HEK293T (cell line): ENCODE data around the gene RNU6-9.
"Not testable (repeated sequence)": the region's sequence is repeated elsewhere in the genome, so short reads cannot be mapped to it uniquely, and the experiment has no call there.

ENCODE experiments used
- BHLHE40 ChIP-seq: fragments of 450-650 bp; IDR thresholded peaks from 2 replicates; pipeline ENCODE4 v1.6.1; 2016; ENCODE audit warnings: mild to moderate bottlenecking, moderate library complexity, borderline replicate concordance
- CTBP1 ChIP-seq: fragments of 450-650 bp; IDR thresholded peaks from 2 replicates; pipeline ENCODE4 v1.6.1; 2016; ENCODE audit warnings: borderline replicate concordance

- TF ChIP-seq CTBP1, BHLHE40: not testable (repeated sequence)
Measured at GRCh38 chr19:878751-879561, 14.3 kb upstream of the RNU6-9 start.
